NCI-H1417 (cell line): Measurements from ENCODE around the gene STH.

ENCODE experiments used
- DNase-seq, 3 experiments: peaks; one replicate each; lab custom pipeline; 2025; lab: John Stamatoyannopoulos, UW

STH gene

GRCh38 chr17:46046957-46047356 lies 47.9 kb downstream of the STH start:
- DNase-seq = no peak

DNA sequence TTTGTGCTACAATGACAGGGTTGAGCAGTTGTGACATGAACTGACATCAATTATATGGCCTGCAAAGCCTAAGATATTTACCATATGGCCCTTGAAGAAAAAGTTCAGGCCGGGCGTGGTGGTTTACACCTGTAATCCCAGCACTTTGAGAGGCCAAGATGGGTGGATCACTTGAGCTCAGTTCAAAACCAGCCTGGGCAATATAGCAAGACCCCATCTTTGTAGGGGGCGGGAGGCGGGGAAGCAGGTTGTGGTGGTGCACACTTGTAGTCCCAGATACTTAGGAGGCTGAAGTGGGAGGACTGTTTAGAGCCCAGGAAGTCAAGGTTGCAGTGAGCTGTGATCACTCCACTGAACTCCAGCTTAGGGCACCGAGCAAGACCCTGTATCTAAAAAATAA lies 48.3 kb downstream of the STH start:
- no peak for DNase-seq

DNA sequence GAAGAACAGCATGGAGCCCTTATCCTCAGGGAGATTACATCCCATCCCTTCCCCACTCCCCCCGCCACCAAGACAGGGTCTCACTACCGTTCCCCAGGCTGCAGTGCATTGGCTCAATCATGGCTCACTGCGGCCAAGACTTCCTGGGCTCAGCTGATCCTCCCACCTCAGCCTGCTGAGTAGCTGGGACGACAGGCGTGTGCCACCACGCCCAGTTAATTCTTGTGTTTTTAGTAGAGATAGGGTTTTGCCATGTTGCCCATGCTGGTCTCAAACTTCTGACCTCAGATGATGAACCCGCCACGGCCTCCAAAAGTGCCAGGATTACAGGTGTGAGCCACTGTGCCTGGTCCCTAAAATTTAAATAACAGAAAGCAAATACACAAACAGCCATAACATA lies 48.8 kb downstream of the STH start:
- DNase-seq = no peak
